CD4-positive, alpha-beta T cell treated with Interleukin-4 for 1 hour (primary cell): ENCODE measurements around the gene ITPR2.
"Not testable (repeated sequence)": the region's sequence is repeated elsewhere in the genome, so short reads cannot be mapped to it uniquely, and the experiment has no call there.

Experiments used
- DNase-seq, 2 donors: peaks; one replicate each; pipeline ENCODE4 v3.0.0-alpha.2; 2020 to 2022

The ITPR2 gene

DNA sequence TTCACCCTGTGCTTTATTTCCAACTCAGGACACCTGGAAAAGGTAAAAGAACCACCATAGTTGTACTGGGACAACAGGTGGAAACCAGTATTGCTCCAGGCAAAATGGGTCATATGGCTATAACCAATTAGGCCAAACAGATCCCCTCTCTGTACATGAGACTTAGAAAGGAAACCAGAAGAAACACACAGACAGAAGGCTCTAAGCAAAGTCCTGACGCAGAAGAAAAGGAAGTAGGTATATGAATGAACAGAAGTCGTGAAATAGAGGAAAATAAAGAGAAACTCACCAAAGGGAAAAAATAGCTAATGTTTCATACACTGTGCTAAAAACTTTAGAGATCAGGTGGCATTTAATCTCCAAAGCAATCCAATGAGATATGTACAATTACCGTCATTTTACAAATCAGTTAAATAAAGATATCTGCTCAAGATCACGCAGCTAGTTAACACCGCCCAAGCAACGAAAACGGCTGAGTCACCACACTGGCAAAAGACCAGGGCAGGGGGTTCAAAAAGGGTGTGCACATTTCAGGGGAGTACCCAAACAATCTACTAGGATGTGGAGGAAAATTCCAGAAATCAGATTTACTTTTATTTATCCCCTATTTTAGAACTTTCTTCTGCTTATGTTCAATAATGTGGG lies 82.3 kb downstream of the ITPR2 start:
- no peak for DNase-seq

DNA sequence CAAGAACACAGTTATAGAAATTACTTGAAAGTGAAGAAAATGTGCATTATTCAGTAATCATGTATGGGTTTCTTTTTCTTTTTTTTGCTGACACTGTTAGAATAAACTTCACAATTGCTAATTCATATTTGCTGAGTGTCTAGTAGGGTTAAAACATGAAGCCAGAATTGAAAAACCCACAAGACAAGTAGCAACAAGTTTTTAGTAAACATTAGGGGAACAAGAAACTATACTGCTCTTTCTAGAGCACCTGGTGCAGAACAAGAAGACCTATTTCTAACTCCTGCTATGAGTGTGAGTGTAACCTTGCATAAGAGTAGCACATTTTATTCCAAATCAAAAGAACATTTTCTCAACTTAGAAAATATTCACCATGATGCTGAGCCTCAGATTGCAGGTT lies 83.2 kb downstream of the ITPR2 start:
- no peak for DNase-seq

DNA sequence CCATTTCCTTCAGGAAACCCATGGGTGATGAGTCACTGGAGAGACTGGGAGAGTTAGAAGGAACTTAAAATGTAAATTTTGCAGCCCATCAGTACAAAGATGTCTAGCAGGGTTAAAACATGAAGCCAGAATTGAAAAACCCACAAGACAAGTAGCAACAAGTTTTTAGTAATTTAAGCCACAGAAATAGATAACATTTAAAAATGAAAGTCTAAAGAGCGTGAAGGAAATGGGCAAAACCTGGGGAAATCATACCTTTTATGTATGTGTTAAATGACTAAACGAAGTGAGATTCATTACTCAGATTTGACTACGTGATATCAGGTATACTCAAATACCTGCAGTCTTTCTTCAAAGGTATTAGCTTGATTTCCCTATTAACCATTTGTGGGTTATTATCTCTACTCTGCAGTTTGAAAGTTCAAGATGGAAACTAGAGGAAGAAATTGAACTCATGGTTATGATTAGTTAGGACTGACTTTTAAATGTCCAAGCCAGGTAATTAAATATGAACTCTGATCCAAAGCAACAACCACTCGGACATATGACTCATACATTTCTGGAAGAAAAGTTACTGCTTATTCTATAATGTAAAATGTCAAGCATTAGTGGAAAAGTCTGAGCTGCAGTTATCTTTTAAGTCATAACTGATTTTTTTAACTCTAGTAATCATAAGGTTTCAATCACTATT lies 84.1 kb downstream of the ITPR2 start:
- no peak for DNase-seq

DNA sequence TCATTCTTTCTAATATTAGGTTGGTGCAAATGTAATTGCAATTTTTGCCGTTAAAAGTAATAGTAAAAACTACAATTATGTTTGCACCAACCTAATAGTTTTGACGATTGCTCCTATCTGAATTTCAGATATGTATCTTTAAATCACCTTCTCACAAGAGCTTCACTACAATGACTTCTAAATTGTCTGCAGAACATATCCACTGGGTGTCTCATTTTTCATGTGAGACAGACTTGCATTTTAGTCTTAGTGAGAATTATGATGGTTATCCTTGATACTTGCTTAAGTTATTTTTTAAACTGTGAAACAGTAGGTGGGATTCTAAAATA lies 84.6 kb downstream of the ITPR2 start:
- DNase-seq, result no peak

DNA sequence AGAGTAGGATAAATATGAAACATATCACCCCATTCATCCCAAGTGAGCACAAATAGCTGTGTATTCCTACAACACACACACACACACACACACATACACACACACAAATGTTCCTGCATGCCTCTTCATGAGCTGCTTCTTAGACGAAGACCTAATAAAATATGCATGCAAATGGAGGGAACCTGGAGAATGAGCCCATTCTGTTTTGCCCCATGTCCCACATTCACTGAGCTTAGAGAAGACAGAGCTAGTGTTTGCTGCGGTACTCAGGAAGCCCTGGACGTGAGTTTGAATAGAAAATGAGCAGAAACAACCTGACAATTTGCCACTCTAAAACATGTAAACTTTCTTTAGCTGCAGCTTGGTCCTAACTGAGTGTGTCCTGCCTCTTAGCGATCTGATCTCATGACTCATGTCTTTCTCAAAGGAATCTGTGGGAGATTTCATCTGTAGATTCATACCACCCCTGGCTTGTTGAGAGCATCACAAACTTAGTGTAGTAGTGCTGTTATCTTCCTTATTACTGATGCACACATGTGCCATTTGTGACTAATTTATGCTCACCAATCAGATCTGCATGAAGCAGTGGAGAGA lies 86.8 kb downstream of the ITPR2 start:
- no peak for DNase-seq

DNA sequence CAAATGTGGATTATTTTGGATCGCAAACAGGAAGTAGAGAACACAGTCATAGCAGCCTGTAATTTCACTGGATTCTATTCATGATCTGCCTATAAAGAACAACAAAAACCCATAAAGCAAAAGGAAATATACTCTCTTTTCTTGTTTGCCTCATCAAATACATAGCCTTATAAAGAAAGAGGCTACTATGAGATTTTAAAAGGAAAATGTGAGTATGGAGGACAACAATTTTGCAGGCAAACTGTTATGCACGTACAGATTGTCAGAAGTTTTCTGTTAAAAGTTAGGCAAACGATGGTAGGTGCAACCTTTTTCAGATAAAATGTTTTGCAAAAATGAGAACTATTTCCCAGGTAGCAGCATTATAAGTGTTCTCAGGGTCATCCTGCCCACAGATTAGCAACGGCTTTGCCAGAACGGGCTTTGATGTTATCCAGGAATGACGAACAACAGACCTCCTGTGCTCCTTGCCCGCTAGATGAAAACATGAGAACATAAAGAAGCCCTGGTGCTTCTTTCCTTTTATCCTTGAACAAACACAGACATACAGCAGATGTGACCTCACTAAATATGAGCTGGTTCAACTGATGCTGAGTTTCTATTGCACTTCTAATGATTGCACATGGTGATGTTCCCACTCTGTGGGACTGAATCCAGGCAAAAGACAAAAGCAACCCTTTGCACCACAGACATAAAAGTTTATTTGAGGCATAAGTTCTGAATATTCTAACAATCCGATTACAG lies 88.1 kb downstream of the ITPR2 start:
- DNase-seq, result no peak

DNA sequence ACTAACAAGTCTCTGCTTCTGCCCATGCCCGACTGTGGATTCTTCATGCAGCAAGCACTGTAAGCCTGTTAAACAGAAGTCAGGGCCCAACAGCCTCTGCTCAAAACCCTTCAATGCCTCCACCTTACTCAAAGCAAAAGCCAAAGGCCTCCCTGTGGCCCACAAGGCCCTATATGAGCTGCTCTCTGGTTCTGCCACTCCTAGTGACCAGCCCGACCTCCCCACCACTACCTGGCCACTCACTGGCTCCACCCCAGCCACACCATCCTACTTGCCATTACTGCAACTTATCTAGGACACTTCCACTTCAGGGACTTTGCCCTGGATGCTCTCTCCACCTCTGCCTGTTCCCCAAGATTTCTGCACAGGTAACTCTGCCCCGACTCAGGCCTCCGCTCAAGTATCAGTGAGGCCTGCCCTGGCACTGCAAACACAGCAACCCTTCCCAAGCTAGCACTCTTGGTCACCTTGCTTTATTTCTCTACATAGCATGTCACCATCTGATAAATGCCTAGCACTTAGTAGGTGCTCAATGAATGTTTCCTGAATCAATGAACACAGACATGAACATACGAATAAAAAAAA lies 88.9 kb downstream of the ITPR2 start:
- no peak for DNase-seq

DNA sequence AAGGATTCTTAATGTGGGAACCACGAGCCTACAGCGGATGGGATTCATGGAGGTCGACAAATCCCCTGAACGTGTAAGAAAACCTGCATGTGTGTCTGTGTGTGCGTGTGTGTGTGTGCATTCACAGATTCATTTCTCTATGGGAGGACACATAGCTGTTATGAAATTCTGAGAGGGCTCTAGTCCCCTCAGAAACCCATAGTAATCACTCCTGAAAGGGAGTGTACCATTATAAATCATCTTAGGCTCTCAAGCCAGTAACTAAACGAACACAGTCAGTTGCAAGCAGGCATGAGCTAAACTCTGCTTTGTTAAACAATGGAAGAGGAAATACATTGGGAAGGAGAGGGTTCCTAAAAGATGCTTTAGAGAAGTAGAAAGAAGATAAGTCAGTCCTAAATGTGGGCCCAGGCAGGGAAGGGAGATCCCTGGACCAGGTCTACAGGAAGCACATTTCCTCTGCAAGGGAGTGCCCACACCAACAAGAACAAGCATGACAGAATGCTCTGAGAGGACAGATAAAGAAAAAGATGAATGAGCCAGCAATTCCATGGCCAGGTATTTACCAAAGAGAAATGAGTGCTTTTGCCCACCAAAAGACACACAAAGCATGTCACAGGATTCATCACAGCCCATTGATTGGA lies 91.3 kb downstream of the ITPR2 start:
- DNase-seq, result no peak

DNA sequence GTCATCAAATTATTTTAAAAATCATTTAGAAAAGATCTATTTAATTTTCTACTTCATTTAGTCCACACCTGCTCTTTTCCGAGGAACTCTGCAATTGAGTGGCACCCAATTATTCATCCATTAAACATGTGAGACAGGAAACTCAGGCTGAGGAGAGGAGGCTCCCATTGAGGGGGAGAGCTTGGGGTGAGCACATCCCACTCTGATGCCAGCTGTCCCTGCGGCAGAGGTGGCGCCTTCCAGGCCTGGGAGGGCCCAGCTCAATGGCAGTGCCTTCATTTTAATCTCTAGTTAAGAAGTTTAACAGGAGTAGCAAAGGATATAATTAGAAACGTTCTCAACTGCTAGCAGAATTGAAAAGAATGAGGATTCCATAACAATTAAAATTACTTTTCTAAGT lies 92.0 kb downstream of the ITPR2 start:
- DNase-seq, result no peak

DNA sequence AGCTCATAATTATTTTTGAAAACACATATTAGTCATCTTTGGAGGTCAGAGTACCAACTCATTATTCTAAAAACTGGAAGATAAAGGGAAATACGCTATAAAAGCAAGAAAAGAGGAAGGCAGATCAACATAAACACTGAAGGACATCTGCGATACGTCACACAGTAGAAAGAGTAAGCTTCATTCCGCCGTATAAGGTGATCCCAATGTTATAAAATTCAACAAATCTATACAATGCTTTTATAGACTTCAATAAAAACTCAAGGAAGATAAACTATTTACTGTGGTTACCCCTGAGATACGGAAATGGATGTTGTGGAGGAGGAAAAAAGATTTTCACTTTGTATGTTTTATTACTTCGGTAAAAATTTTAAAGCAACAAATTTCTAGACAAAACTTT lies 92.6 kb downstream of the ITPR2 start:
- no peak for DNase-seq

DNA sequence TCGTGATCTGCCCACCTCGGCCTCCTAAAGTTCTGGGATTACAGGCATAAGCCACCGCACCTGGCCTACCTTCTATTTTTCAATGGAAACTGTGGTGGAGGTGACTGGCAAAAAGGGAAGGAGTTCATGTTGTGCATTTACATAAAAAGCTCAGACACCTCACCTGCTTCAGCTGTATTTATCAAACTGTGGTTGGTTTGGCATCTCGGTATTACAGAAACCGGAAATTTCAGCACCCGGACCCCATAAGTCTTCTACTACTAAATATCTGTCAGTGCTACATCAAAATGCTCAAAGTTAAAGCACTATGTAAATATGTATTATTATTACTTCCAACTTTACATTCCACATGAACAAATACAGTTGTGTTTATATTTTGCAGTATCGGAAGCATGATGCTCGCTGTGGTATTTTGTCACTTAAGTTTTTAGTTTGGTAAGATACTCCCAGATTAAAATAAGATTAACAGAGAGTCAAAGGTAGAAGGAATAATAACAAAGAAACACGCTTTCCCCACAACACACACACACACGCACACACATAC lies 95.4 kb downstream of the ITPR2 start:
- no peak for DNase-seq

DNA sequence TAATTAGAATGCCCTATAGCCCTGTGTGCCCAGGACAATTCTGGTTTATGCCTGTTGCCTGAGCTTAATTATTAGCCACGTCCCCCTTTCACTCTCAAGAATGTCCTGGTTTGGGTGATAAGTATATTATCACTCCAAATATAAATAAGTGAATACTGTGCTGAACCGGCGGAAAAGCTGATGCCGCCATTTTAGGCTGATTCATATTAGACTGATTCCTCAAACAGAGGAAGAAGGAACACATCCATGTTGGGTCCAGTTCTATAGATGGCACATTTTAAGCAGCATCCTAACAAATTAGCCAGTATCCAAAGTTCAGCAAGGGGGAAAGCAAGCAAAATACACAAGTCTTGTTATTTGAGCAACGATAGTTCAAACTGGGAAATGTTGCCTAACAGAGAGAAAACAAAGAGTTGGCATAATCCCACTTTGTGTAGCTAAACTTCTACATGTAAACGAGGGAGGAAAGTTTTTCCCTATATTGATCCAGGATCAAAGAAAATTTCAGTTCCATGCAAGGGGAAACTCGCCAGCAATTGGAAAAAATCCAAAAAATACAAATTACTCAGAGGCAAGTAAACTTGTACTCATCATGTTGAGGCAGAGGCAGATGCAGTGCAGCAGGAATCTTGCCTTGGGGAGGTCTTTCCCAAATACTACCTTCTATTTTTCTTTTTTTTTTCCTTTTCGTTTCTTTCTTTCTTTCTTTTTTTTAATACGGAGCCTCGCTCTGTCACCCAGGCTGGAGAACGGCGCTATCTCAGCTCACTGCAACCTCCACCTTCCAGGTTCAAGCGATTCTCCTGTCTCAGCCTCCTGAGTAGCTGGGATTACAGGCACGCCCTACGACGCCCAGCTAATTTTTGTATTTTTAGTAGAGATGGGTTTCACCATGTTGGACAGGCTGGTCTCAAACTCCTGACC lies 96.2 kb downstream of the ITPR2 start:
- no peak for DNase-seq

DNA sequence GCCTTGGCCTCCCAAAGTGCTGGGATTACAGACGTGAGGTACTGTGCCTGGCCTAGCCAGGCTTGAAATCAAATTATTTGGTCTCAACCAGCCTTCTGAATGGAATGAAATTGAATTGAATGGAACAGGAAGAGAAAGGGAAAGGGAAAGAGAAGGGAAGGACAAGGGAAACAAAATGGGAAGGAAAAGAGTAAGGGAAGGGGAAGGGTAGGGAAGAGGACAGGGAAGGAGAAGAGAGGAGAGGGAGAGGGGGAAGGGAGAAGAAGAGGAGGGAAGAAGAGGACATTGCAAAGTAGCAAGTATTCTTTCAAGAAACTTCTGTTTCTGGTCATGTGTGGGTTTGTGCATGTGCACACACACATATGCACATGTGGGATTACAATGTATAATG lies 97.8 kb downstream of the ITPR2 start:
- no peak for DNase-seq

DNA sequence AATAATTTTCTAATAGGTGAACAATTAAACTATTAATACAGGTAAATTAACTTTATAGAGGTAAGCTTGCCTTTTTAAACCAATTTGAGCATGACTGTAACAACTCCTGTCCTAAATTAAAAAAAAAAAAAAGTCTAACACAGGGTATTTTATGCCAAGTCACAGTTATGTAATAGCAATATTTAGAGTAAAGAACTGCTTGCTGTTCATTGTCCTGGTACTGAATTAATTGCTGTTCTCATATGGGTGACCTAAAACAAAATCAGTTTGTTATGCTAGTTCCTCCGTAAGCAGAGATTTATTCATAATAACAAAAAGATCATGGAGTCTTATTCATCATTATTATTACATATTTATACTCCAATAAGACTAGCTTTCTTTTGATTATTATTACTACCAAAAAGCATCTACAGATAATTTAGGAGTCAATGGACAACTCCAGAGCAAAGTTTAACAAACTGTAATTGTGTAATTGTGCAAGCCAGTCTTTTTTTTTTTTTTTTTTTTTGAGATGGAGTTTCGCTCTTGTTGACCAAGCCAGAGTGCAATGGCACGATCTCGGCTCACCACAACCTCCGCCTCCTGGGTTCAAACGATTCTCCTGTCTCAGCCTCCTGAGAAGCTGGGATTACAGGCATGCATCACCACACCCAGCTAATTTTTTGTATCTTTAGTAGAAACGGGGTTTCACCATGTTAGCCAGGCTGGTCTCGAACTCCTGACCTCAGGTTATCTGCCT lies 98.3 kb downstream of the ITPR2 start:
- no peak for DNase-seq

DNA sequence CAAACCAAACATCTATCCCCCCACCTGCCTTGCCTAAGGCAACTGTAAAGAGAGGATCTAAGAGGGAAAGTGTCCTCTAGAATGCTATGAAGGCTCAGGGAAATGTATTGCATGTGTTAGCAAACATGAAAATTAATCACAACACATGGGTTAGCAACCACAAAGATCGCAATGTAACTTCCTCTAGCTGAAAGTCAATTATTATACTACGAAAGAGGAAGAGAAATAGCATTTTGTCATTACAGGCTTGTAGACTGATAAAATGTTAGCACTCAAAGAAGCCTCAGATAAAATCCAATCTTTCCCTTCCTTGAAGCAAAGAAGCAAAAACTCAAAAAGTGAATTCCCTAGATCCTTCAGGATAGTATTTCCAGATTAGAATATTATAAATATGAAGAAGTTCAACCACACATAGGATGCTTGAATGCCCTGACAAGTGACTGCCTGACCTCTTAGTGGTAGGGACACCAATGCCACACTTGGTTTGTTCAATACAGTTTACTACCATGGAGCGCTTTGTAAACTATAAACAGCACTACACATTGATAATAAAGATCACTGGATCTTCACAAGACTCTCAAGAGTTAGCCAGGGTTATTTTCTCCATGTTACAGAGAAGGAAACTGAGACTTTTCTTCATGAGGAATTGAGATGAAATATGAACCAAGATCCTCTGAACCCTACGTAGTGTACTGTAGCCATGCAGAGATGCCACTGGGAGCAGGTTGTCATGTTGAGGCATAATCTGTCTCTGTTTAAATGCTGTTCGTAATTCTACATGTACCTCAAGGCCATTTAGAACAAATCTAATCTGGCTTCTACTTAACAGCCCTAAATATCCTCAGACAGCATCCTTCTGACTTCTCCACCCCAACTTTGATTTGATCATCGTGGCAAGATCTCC lies 100.7 kb downstream of the ITPR2 start:
- peak in 1 of 2 donors; percentile 2 for DNase-seq

DNA sequence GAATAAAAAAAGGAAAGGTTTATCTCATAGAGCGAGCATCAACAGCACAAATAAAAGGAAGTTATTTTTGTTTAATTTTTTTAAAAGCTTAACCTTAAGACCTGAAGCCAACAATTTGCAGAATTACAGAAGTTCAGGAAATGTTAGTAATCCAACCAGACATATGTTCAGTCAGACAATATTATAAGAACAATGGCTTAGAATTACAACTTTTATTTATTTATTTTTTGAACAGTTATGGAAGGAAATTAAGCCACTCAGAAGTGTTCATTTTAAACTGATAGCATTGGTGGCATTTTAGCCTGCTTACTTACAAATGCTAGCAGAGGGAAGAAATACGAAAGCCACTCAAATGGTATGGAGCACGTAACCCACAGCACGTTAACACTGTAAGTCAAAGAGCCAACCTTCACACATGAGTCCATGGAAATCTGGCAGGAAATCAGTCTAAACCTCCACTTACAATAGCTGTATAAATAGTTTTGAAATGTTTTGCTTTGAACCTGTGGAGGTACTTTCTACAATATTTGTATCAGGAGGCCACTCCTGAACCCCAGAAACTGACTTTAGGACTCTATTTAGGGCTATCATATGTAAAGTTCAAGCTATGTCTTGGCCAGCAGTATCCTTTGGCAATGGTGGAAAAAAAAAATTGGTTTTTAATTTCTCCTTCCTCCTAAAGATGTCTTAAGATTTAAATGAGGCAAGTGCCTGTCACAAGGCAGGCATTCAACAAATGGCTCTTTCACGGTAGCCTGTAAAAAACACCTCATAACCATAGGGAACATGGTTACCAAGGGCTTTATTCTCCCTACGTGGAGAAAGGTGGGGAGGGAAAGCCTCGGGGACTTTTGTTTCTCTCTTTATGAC lies 102.3 kb downstream of the ITPR2 start:
- DNase-seq, result no peak

DNA sequence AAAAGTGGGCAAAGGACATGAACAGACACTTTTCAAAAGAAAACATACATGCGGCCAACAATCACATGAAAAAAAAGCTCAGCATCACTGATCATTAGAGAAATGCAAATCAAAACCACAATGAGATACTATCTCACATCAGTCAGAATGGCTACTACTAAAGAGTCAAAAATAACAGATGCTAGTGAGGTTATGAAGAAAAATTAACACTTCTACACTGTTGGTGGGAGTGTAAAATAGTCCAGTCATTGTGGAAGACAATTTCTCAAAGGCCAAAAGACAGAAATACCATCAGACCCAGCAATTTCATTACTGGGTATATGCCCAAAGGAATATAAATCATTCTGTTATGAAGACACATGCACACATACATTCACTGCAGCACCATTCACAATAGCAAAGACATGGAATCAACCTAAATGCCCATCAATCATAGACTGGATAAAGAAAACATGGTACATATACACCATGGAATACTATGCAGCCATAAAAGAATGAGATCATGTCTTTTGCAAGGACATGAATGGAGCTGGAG lies 103.8 kb downstream of the ITPR2 start:
- not testable (repeated sequence) for DNase-seq
